IMR-90 (cell line): ENCODE measurements around the gene MTOR. TPM values are rescaled to one million over a fixed set of nuclear protein-coding genes. Genes with fewer than 3 reads are reported as not detected.

Source experiments
- ATAC-seq: fragments of 200-7000 bp; cut with Tn5 transposase; 2 replicates; pipeline ENCODE4 v1.9.1; 2020; ENCODE audit warnings: low read depth, mild to moderate bottlenecking, moderate library complexity
- BruUV-seq: library from RNA; stranded (reverse); fragments of 400-500 nt; replicated peaks from 2 replicates; lab custom pipeline; 2021; lab: Mats Ljungman, UMichigan
- CTCF ChIA-PET: fragments of 300-600 bp; formaldehyde crosslinking; extraction: SDS; loops from one replicate; lab custom pipeline; 2021; ENCODE audit warnings: antibody characterized with exemption; lab: Yijun Ruan, JAX
- POLR2A ChIA-PET: fragments of 300-600 bp; sonication (Branson Sonifier 250); formaldehyde crosslinking; loops from one replicate; lab custom pipeline; 2022; ENCODE audit warnings: antibody characterized with exemption; ENCODE audit not compliant: unreplicated experiment; lab: Charles Lee
- DNase-seq: peaks from one replicate; pipeline ENCODE4 v3.0.0; 2013
- H2AFZ ChIP-seq: replicated peaks from 2 replicates; pipeline ENCODE3; 2013; ENCODE audit warnings: low read length, mild to moderate bottlenecking; ENCODE audit not compliant: poor library complexity
- H2AK5ac ChIP-seq: 2 replicates; pipeline ENCODE4 v1.6.1; 2013; ENCODE audit warnings: low read depth, low read length, inconsistent platforms
- H2AK9ac ChIP-seq: replicated peaks from 2 replicates; pipeline ENCODE3; 2013; ENCODE audit warnings: mild to moderate bottlenecking, low read depth, low read length, moderate library complexity; ENCODE audit not compliant: poor library complexity
- H2BK120ac ChIP-seq: 2 replicates; pipeline ENCODE4 v1.6.1; 2013; ENCODE audit warnings: low read depth, low read length, inconsistent platforms
- H2BK15ac ChIP-seq: 3 replicates; pipeline ENCODE4 v1.6.1; 2013; ENCODE audit warnings: low read depth, low read length, inconsistent platforms
- H2BK20ac ChIP-seq: 2 replicates; pipeline ENCODE4 v1.6.1; 2013; ENCODE audit warnings: low read depth, mild to moderate bottlenecking, inconsistent platforms, low read length, moderate library complexity
- H2BK5ac ChIP-seq: 2 replicates; pipeline ENCODE4 v1.6.1; 2013; ENCODE audit warnings: mild to moderate bottlenecking, low read depth, low read length, inconsistent platforms; ENCODE audit not compliant: poor library complexity, severe bottlenecking
- H3K14ac ChIP-seq: replicated peaks from 2 replicates; pipeline ENCODE4 v1.6.1; 2013; ENCODE audit warnings: low read depth, low read length, inconsistent platforms
- H3K18ac ChIP-seq: 2 replicates; pipeline ENCODE4 v1.6.1; 2013; ENCODE audit warnings: low read depth, low read length, control low read depth
- H3K23ac ChIP-seq: 2 replicates; pipeline ENCODE4 v1.6.1; 2013; ENCODE audit warnings: low read depth, low read length, inconsistent platforms
- H3K27ac ChIP-seq: 2 replicates; pipeline ENCODE4 v1.5.1; 2013; ENCODE audit warnings: mild to moderate bottlenecking, control low read depth, low read length; ENCODE audit not compliant: insufficient read depth
- H3K27me3 ChIP-seq: 2 replicates; pipeline ENCODE4 v1.6.1; 2013; ENCODE audit warnings: low read length; ENCODE audit not compliant: control insufficient read depth, insufficient read depth
- H3K36me3 ChIP-seq: 2 replicates; pipeline ENCODE4 v1.6.1; 2013; ENCODE audit warnings: low read length, mixed read lengths; ENCODE audit not compliant: control insufficient read depth, insufficient read depth
- H3K4ac ChIP-seq: 2 replicates; pipeline ENCODE4 v1.6.1; 2013; ENCODE audit warnings: low read depth, low read length, inconsistent platforms
- H3K4me1 ChIP-seq: 2 replicates; pipeline ENCODE4 v1.6.1; 2013; ENCODE audit warnings: low read length, mixed read lengths; ENCODE audit not compliant: control insufficient read depth, insufficient read depth
- H3K4me2 ChIP-seq: 2 replicates; pipeline ENCODE4 v1.6.1; 2013; ENCODE audit warnings: low read depth, mild to moderate bottlenecking, control low read depth, low read length, moderate library complexity
- H3K4me3 ChIP-seq: 2 replicates; pipeline ENCODE4 v1.5.1; 2013; ENCODE audit warnings: low read depth, mild to moderate bottlenecking, control low read depth, low read length, moderate library complexity; ENCODE audit not compliant: insufficient read depth
- H3K56ac ChIP-seq: 2 replicates; pipeline ENCODE4 v1.6.1; 2013; ENCODE audit warnings: low read length, inconsistent platforms; ENCODE audit not compliant: insufficient read depth; ENCODE audit errors: extremely low read depth
- H3K79me1 ChIP-seq, 2 experiments: 2 replicates each; pipeline ENCODE4 v1.6.1; 2013; ENCODE audit warnings: low read length in 2 of 2, inconsistent platforms in 1 of 2, low read depth in 1 of 2
- H3K9ac ChIP-seq: 2 replicates; pipeline ENCODE4 v1.6.1; 2013; ENCODE audit warnings: low read depth, low read length, control low read depth
- H3K9me1 ChIP-seq: 2 replicates; pipeline ENCODE4 v1.6.1; 2013; ENCODE audit warnings: low read length, inconsistent platforms; ENCODE audit not compliant: insufficient read depth
- H3K9me3 ChIP-seq: 2 replicates; pipeline ENCODE4 v1.6.1; 2013; ENCODE audit warnings: low read length; ENCODE audit not compliant: control insufficient read depth, insufficient read depth
- H4K20me1 ChIP-seq: 2 replicates; pipeline ENCODE4 v1.6.1; 2013; ENCODE audit warnings: low read length, inconsistent platforms; ENCODE audit not compliant: insufficient read depth
- H4K5ac ChIP-seq: 2 replicates; pipeline ENCODE4 v1.6.1; 2013; ENCODE audit warnings: mild to moderate bottlenecking, low read depth, low read length, control low read depth
- H4K8ac ChIP-seq, 2 experiments: 2 replicates each; pipeline ENCODE4 v1.6.1; 2013; ENCODE audit warnings: low read depth in 2 of 2, low read length in 2 of 2, control low read depth in 1 of 2, inconsistent platforms in 1 of 2
- H4K91ac ChIP-seq: 2 replicates; pipeline ENCODE4 v1.6.1; 2013; ENCODE audit warnings: low read depth, low read length, inconsistent platforms; ENCODE audit not compliant: insufficient read depth
- BHLHE40 ChIP-seq: fragments of 150-350 bp; IDR thresholded peaks from 2 replicates; pipeline ENCODE4 v1.6.1; 2016; ENCODE audit warnings: mild to moderate bottlenecking, low read depth, low read length
- CEBPB ChIP-seq: IDR thresholded peaks from 2 replicates; pipeline ENCODE4 v1.6.1; 2012; ENCODE audit warnings: low read depth, low read length, improper control_type of control experiment
- CHD1 ChIP-seq: IDR thresholded peaks from 2 replicates; pipeline ENCODE4 v1.6.1; 2012; ENCODE audit warnings: low read depth, low read length, improper control_type of control experiment
- FOS ChIP-seq: fragments of 150-350 bp; IDR thresholded peaks from 2 replicates; pipeline ENCODE4 v1.6.1; 2016; ENCODE audit warnings: low read depth, low read length
- MAFK ChIP-seq: IDR thresholded peaks from 2 replicates; pipeline ENCODE4 v1.6.1; 2012; ENCODE audit warnings: low read depth, low read length, improper control_type of control experiment
- MAZ ChIP-seq: IDR thresholded peaks from 2 replicates; pipeline ENCODE4 v1.6.1; 2012; ENCODE audit warnings: low read depth, mild to moderate bottlenecking, low read length, improper control_type of control experiment, moderate library complexity, borderline replicate concordance
- MXI1 ChIP-seq: IDR thresholded peaks from 2 replicates; pipeline ENCODE4 v1.6.1; 2012; ENCODE audit warnings: low read depth, mild to moderate bottlenecking, low read length, moderate library complexity, borderline replicate concordance
- NFE2L2 ChIP-seq: fragments of 150-350 bp; IDR thresholded peaks from 2 replicates; pipeline ENCODE4 v1.6.1; 2016; ENCODE audit warnings: low read depth, mild to moderate bottlenecking, low read length
- POLR2A ChIP-seq: IDR thresholded peaks from 2 replicates; pipeline ENCODE4 v1.6.1; 2012; ENCODE audit warnings: mild to moderate bottlenecking, low read depth, low read length
- RAD21 ChIP-seq: IDR thresholded peaks from 2 replicates; pipeline ENCODE4 v1.6.1; 2012; ENCODE audit warnings: low read length, improper control_type of control experiment
- RCOR1 ChIP-seq: IDR thresholded peaks from 2 replicates; pipeline ENCODE4 v1.6.1; 2012; ENCODE audit warnings: mild to moderate bottlenecking, low read length, improper control_type of control experiment; ENCODE audit not compliant: insufficient replicate concordance
- RFX5 ChIP-seq: IDR thresholded peaks from 2 replicates; pipeline ENCODE4 v1.8.0; 2012; ENCODE audit warnings: low read depth, mild to moderate bottlenecking, low read length, moderate library complexity
- SMC3 ChIP-seq: fragments of 150-350 bp; IDR thresholded peaks from 2 replicates; pipeline ENCODE4 v1.6.1; 2016; ENCODE audit warnings: low read depth, mild to moderate bottlenecking, antibody characterized with exemption, low read length, moderate library complexity
- WGBS, 2 experiments: methylation state at CpG; one replicate each; pipeline versions ENCODE4 v1.1.5 to v1.1.7; 2013; ENCODE audit warnings: missing lambda C conversion rate in 2 of 2; ENCODE audit not compliant: insufficient read length in 1 of 2; ENCODE audit errors: extremely low coverage in 2 of 2; 5-methylcytosine and 5-hydroxymethylcytosine counted together
- dilution Hi-C: fragments of 300-500 bp; cut with HindIII; formaldehyde crosslinking; loops from one replicate; pipeline ENCODE4 v1.14.3; 2018; ENCODE audit warnings: low sequenced_read_pairs; ENCODE audit not compliant: unreplicated experiment
- in situ Hi-C: fragments of 300-500 bp; cut with MboI; formaldehyde crosslinking; loops from 3 replicates; pipeline ENCODE4 v1.14.3; 2019; ENCODE audit warnings: low sequenced_read_pairs, inconsistent platforms, mixed read lengths
- intact Hi-C: fragments of 100-400 bp; cut with micrococcal nuclease; formaldehyde crosslinking; loops from 2 replicates; pipeline ENCODE4 v1.10.0; 2022
- polyA plus RNA-seq, 3 experiments: library from polyadenylated mRNA; depleted of rRNA; stranded (reverse); fragments of >200 nt; gene quantifications; 2 replicates each; pipeline ENCODE4 v1.2.3, GENCODE V29; 2012; ENCODE audit warnings: low replicate concordance in 1 of 3
- total RNA-seq: library from RNA; depleted of rRNA; stranded (reverse); fragments of >200 nt; gene quantifications from 2 replicates; pipeline ENCODE4 v1.2.3, GENCODE V29; 2012
- TF ChIP-seq, protein P1 (sequence below): fragments of 150-350 bp; IDR thresholded peaks from 2 replicates; pipeline ENCODE4 v1.6.1; 2017; ENCODE audit warnings: mild to moderate bottlenecking, antibody characterized with exemption, low read length, low read depth
- TF ChIP-seq, protein P2 (sequence below): conservative IDR thresholded peaks from 2 replicates; pipeline ENCODE4 v1.5.1; 2012; ENCODE audit warnings: mild to moderate bottlenecking, low read depth, low read length, improper control_type of control experiment
- TF ChIP-seq, protein P3 (sequence below): fragments of 150-350 bp; IDR thresholded peaks from 2 replicates; pipeline ENCODE4 v1.6.1; 2016; ENCODE audit warnings: low read depth, mild to moderate bottlenecking, low read length, moderate library complexity, borderline replicate concordance

Gene MTOR
- total and polyA plus RNA-seq, 2 of the 4 experiments (the other 2 are of a cell fraction): 19.2 to 36.7 TPM

DNA sequence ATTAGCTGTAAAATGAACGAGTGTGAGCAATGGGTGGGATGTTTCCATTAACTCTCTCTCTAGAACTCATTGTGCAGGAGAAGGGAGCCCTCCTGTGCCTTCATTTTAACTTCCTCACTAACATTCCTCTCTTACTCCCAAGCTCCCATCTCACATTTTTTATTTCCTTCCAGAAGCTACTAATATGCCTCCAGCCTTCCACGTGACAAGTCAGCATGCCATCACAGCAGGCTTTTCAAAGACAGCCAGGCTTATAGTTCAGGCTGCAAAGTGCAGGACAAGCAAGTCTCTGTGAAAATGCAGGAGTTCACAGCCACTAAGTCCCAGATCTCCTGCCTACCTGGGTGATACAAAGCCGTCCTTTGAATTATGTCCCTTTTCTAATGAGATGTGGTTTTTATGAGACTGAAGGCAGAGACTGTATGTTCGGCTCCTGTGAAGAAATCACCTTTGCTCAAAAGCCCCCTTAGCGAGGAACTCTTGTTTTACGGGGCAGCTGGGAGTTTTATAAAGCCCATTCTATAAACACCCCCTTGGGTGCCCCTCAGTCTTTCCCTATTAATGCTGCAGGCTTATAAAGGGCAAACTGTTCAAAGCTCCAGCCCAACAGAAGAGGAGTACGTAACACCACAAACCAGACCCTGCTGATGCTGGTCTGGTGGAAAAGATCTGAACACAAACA is 87.9 kb downstream of the MTOR start:
- dilution Hi-C loops (no loop called here), in situ Hi-C loops (no loop called here), intact Hi-C loops (no loop called here)
- Histone ChIP-seq H3K36me3 (no peaks in the 10 kb centered on the region; the same call in none of the 2 replicates), H3K4me2 (no peak overlapping the region), H3K9me1 (peaks cover 11% of the 10 kb centered on the region), H3K23ac (no peak overlapping the region), H3K4me1 (peaks cover 16% of the 10 kb centered on the region), H3K79me1 (peaks cover 5 to 18% of the 10 kb centered on the region in 2 experiments), H4K8ac (no peak overlapping the region), H2AK5ac (no peak overlapping the region), H3K56ac (no peak overlapping the region), H3K9me3 (no peaks in the 10 kb centered on the region), H3K27ac (no peak overlapping the region), H3K18ac (no peak overlapping the region), H2AFZ (no peak overlapping the region), H4K91ac (no peak overlapping the region), H3K14ac (no peak overlapping the region), H3K4me3 (no peak overlapping the region), H2BK20ac (no peak overlapping the region), H3K9ac (no peak overlapping the region), H4K5ac (no peak overlapping the region), H4K20me1 (no peaks in the 10 kb centered on the region), H2AK9ac (no peak overlapping the region), H2BK120ac (no peak overlapping the region), H2BK5ac (no peak overlapping the region), H3K4ac (no peak overlapping the region), H3K27me3 (no peaks in the 10 kb centered on the region), H2BK15ac (no peak overlapping the region)
- TF ChIP-seq RCOR1: no peak
- TF ChIP-seq RAD21: no peak
- no peak for TF ChIP-seq MAZ
- TF ChIP-seq MAFK: no peak
- TF ChIP-seq NFE2L2: no peak
- no peak for TF ChIP-seq FOS
- TF ChIP-seq RFX5: no peak
- TF ChIP-seq MXI1: no peak
- TF ChIP-seq POLR2A: no peak
- TF ChIP-seq, protein P1, sequence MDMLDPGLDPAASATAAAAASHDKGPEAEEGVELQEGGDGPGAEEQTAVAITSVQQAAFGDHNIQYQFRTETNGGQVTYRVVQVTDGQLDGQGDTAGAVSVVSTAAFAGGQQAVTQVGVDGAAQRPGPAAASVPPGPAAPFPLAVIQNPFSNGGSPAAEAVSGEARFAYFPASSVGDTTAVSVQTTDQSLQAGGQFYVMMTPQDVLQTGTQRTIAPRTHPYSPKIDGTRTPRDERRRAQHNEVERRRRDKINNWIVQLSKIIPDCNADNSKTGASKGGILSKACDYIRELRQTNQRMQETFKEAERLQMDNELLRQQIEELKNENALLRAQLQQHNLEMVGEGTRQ: no peak
- TF ChIP-seq BHLHE40: no peak
- TF ChIP-seq, protein P2, sequence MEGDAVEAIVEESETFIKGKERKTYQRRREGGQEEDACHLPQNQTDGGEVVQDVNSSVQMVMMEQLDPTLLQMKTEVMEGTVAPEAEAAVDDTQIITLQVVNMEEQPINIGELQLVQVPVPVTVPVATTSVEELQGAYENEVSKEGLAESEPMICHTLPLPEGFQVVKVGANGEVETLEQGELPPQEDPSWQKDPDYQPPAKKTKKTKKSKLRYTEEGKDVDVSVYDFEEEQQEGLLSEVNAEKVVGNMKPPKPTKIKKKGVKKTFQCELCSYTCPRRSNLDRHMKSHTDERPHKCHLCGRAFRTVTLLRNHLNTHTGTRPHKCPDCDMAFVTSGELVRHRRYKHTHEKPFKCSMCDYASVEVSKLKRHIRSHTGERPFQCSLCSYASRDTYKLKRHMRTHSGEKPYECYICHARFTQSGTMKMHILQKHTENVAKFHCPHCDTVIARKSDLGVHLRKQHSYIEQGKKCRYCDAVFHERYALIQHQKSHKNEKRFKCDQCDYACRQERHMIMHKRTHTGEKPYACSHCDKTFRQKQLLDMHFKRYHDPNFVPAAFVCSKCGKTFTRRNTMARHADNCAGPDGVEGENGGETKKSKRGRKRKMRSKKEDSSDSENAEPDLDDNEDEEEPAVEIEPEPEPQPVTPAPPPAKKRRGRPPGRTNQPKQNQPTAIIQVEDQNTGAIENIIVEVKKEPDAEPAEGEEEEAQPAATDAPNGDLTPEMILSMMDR: no peak
- no peak for TF ChIP-seq CHD1
- TF ChIP-seq CEBPB: no peak
- TF ChIP-seq, protein P3, sequence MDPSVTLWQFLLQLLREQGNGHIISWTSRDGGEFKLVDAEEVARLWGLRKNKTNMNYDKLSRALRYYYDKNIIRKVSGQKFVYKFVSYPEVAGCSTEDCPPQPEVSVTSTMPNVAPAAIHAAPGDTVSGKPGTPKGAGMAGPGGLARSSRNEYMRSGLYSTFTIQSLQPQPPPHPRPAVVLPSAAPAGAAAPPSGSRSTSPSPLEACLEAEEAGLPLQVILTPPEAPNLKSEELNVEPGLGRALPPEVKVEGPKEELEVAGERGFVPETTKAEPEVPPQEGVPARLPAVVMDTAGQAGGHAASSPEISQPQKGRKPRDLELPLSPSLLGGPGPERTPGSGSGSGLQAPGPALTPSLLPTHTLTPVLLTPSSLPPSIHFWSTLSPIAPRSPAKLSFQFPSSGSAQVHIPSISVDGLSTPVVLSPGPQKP: no peak
- no peak for TF ChIP-seq SMC3
- DNase-seq: no peak
- ATAC-seq: no peak
- no CpG with 5 or more reads among the region's 7 CpGs for WGBS, 2 experiments
- ChIA-PET CTCF (interaction anchor here (0.6 kb wide), 1 partner anchor 9 kb away, joined by 3 read pairs; no protein-coding TSS in a partner anchor), POLR2A (no interaction called here)
- BruUV-seq: no TSS peak
